Prostate gland (tissue), 2 donors: Measurements from ENCODE around the gene ATP5ME.

ENCODE experiments used
- POLR2AphosphoS5 ChIP-seq: sonication (generic); formaldehyde crosslinking; IDR thresholded peaks from one replicate; pipeline ENCODE4 v1.6.1; 2017; ENCODE audit warnings: antibody characterized with exemption
- TF ChIP-seq, protein P1 (sequence below), 4 experiments: fragments of 200-600 bp in 2 of 4; fragments of 450-650 bp in 2 of 4; sonication (generic) in 2 of 4; IDR thresholded peaks; 1 replicate in 3 of 4; 2 replicates in 1 of 4; pipeline ENCODE4 v1.5.1; 2016 to 2019; ENCODE audit warnings: antibody characterized with exemption in 4 of 4, mild to moderate bottlenecking in 2 of 4, moderate library complexity in 2 of 4

DNA sequence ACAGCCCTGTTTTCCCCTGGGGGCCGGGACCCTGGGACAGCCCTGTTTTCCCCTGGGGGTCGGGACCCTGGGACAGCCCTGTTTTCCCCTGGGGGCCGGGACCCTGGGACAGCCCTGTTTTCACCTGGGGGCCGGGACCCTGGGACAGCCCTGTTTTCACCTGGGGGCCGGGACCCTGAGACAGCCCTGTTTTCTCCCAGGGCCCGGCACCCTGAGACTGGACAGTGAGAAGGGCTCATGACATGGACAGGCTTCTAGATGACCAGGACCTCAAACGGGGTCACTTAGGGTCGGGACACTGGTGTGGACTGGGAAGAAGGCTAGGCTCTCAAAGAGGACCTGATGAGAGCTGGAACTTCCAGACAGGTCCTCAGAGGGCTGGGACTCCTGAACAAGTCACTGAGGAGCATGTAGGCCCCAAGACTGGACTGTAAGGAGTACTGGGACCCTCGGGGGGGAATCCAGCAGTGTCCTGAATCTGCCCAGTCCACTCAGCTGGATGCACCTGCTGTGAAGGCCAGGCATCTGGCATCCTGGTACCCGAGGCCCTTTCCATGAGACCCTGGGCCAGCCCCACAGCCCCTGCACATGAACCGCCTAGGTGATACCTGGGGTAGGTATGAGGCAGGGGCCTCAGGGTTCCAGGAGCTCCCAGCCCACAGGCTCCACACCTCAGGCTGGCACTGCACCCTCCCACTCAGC, 34.0 kb upstream of the ATP5ME start:
- TF ChIP-seq, protein P1, sequence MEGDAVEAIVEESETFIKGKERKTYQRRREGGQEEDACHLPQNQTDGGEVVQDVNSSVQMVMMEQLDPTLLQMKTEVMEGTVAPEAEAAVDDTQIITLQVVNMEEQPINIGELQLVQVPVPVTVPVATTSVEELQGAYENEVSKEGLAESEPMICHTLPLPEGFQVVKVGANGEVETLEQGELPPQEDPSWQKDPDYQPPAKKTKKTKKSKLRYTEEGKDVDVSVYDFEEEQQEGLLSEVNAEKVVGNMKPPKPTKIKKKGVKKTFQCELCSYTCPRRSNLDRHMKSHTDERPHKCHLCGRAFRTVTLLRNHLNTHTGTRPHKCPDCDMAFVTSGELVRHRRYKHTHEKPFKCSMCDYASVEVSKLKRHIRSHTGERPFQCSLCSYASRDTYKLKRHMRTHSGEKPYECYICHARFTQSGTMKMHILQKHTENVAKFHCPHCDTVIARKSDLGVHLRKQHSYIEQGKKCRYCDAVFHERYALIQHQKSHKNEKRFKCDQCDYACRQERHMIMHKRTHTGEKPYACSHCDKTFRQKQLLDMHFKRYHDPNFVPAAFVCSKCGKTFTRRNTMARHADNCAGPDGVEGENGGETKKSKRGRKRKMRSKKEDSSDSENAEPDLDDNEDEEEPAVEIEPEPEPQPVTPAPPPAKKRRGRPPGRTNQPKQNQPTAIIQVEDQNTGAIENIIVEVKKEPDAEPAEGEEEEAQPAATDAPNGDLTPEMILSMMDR (IDR thresholded peaks at IDR 0.05) = no peak
- TF ChIP-seq POLR2AphosphoS5 = no peak
